ENCODE measurements around the gene WDR43.

The WDR43 gene

GRCh38 chr2:28894470-28895188 is at the start of gene WDR43:
WDR43 (plus strand) TSS chr2:28894667; CDS start chr2:28894699, 32 bp downstream.
- peak; percentile 96 for DNase-seq (ENCODE audit: low read depth)

GRCh38 chr2:28855193-28855592 is 39.3 kb upstream of the WDR43 start:
- DNase-seq (ENCODE audit: low read depth), result no peak

- no peak for DNase-seq (ENCODE audit: low read depth)
Observed at GRCh38 chr2:28855977-28856376, 38.5 kb upstream of the WDR43 start.

- no peak for DNase-seq (ENCODE audit: low read depth)
Observed at GRCh38 chr2:28868611-28869010, 25.9 kb upstream of the WDR43 start.

- DNase-seq (ENCODE audit: low read depth), result no peak
Observed at GRCh38 chr2:28869494-28870145, 24.8 kb upstream of the WDR43 start.

- peak; percentile 68 for DNase-seq (ENCODE audit: low read depth)
Observed at GRCh38 chr2:28870146-28870891, 24.1 kb upstream of the WDR43 start, which contains the start of gene TRMT61B. TRMT61B (minus strand) TSS chr2:28870309; CDS start chr2:28870277, 32 bp downstream.

GRCh38 chr2:28871620-28872019 is 22.8 kb upstream of the WDR43 start:
- DNase-seq (ENCODE audit: low read depth), result no peak

GRCh38 chr2:28880193-28880592 is 14.3 kb upstream of the WDR43 start:
- no peak for DNase-seq (ENCODE audit: low read depth)

GRCh38 chr2:28893488-28893887 is 979 bp upstream of the WDR43 start:
- no peak for DNase-seq (ENCODE audit: low read depth)

GRCh38 chr2:28895189-28895893 is 874 bp downstream of the WDR43 start:
- no peak for DNase-seq (ENCODE audit: low read depth)

- no peak for DNase-seq (ENCODE audit: low read depth)
Observed at GRCh38 chr2:28896906-28897305, 2.4 kb downstream of the WDR43 start.

- DNase-seq (ENCODE audit: low read depth), result no peak
Observed at GRCh38 chr2:28898048-28898447, 3.6 kb downstream of the WDR43 start.

GRCh38 chr2:28901202-28901601 is 6.7 kb downstream of the WDR43 start:
- no peak for DNase-seq (ENCODE audit: low read depth)

GRCh38 chr2:28901841-28902240 is 7.4 kb downstream of the WDR43 start:
- no peak for DNase-seq (ENCODE audit: low read depth)

- DNase-seq (ENCODE audit: low read depth), result no peak
Observed at GRCh38 chr2:28902584-28902983, 8.1 kb downstream of the WDR43 start.

- no peak for DNase-seq (ENCODE audit: low read depth)
Observed at GRCh38 chr2:28904295-28904694, 9.8 kb downstream of the WDR43 start.

- DNase-seq (ENCODE audit: low read depth), result no peak
Observed at GRCh38 chr2:28904802-28905457, 10.5 kb downstream of the WDR43 start.

- DNase-seq (ENCODE audit: low read depth), result no peak
Observed at GRCh38 chr2:28905533-28905932, 11.1 kb downstream of the WDR43 start.

GRCh38 chr2:28906376-28906775 is 11.9 kb downstream of the WDR43 start:
- DNase-seq (ENCODE audit: low read depth), result no peak

GRCh38 chr2:28906821-28907220 is 12.4 kb downstream of the WDR43 start:
- DNase-seq (ENCODE audit: low read depth), result no peak

GRCh38 chr2:28908172-28908571 is 13.7 kb downstream of the WDR43 start:
- no peak for DNase-seq (ENCODE audit: low read depth)
